Measurements from ENCODE around the gene RPS6KA2.

The RPS6KA2 gene

GRCh38 chr6:166618251-166618650 is 8.8 kb downstream of the RPS6KA2 start:
- no peak for DNase-seq (ENCODE audit: extremely low spot score)
- POLR2A ChIA-PET, result interaction anchor here (1.5 kb wide), 1 partner anchor 8 kb away, joined by 3 read pairs; no protein-coding TSS in a partner anchor
- TF ChIP-seq L3MBTL2 (conservative IDR thresholded peaks at IDR 0.05), result no peak
- TF ChIP-seq FOXA1 (IDR thresholded peaks at IDR 0.05), result no peak
- TF ChIP-seq PKNOX1 (IDR thresholded peaks at IDR 0.05), result no peak
- no peak for TF ChIP-seq HDGF (IDR thresholded peaks at IDR 0.05; ENCODE audit: borderline replicate concordance)
- no peak for TF ChIP-seq ARNT (IDR thresholded peaks at IDR 0.05)
- TF ChIP-seq FOXK2 (IDR thresholded peaks at IDR 0.05), result no peak
- TF ChIP-seq SUZ12 (IDR thresholded peaks at IDR 0.05), result no peak
- no peak for TF ChIP-seq ELF4 (IDR thresholded peaks at IDR 0.05)
- TF ChIP-seq SP1 (IDR thresholded peaks at IDR 0.05), result no peak
- no peak for TF ChIP-seq LEF1 (IDR thresholded peaks at IDR 0.05; ENCODE audit: borderline replicate concordance)
- no peak for TF ChIP-seq BHLHE40 (IDR thresholded peaks at IDR 0.05; ENCODE audit: borderline replicate concordance)
- no peak for TF ChIP-seq ZNF384 (IDR thresholded peaks at IDR 0.05)
- no peak for TF ChIP-seq NFRKB (IDR thresholded peaks at IDR 0.05)
- TF ChIP-seq TARDBP (IDR thresholded peaks at IDR 0.05), result no peak
- no peak for TF ChIP-seq FOXM1 (IDR thresholded peaks at IDR 0.05; ENCODE audit: borderline replicate concordance)
- TF ChIP-seq CTBP1 (IDR thresholded peaks at IDR 0.05; ENCODE audit: borderline replicate concordance), result no peak
- CTCF ChIA-PET, result no interaction called here

GRCh38 chr6:166617359-166617758 is 9.7 kb downstream of the RPS6KA2 start:
- DNase-seq (ENCODE audit: extremely low spot score), result no peak
- ChIA-PET CTCF (no interaction called here), POLR2A (interaction anchor here (1.5 kb wide), 1 partner anchor 9 kb away, joined by 3 read pairs; no protein-coding TSS in a partner anchor)
- no peak for TF ChIP-seq FOXM1 (IDR thresholded peaks at IDR 0.05; ENCODE audit: borderline replicate concordance)
- TF ChIP-seq ARNT (IDR thresholded peaks at IDR 0.05), result no peak
- TF ChIP-seq BHLHE40 (IDR thresholded peaks at IDR 0.05; ENCODE audit: borderline replicate concordance), result no peak
- TF ChIP-seq FOXA1 (IDR thresholded peaks at IDR 0.05), result no peak
- TF ChIP-seq PKNOX1 (IDR thresholded peaks at IDR 0.05), result no peak
- no peak for TF ChIP-seq ELF4 (IDR thresholded peaks at IDR 0.05)
- TF ChIP-seq SUZ12 (IDR thresholded peaks at IDR 0.05), result no peak
- TF ChIP-seq FOXK2 (IDR thresholded peaks at IDR 0.05), result no peak
- no peak for TF ChIP-seq NFRKB (IDR thresholded peaks at IDR 0.05)
- no peak for TF ChIP-seq HDGF (IDR thresholded peaks at IDR 0.05; ENCODE audit: borderline replicate concordance)
- TF ChIP-seq SP1 (IDR thresholded peaks at IDR 0.05), result no peak

- CTCF ChIA-PET, result no interaction called here
- TF ChIP-seq HDGF (IDR thresholded peaks at IDR 0.05; ENCODE audit: borderline replicate concordance), result no peak
- TF ChIP-seq BHLHE40 (IDR thresholded peaks at IDR 0.05; ENCODE audit: borderline replicate concordance), result no peak
- no peak for TF ChIP-seq ZNF384 (IDR thresholded peaks at IDR 0.05)
- no peak for TF ChIP-seq LEF1 (IDR thresholded peaks at IDR 0.05; ENCODE audit: borderline replicate concordance)
- TF ChIP-seq NFRKB (IDR thresholded peaks at IDR 0.05), result no peak
- TF ChIP-seq FOXK2 (IDR thresholded peaks at IDR 0.05), result no peak
- no peak for TF ChIP-seq L3MBTL2 (conservative IDR thresholded peaks at IDR 0.05)
- TF ChIP-seq TARDBP (IDR thresholded peaks at IDR 0.05), result no peak
- no peak for TF ChIP-seq PKNOX1 (IDR thresholded peaks at IDR 0.05)
- no peak for TF ChIP-seq ARNT (IDR thresholded peaks at IDR 0.05)
- TF ChIP-seq FOXM1 (IDR thresholded peaks at IDR 0.05; ENCODE audit: borderline replicate concordance), result no peak
- no peak for TF ChIP-seq SUZ12 (IDR thresholded peaks at IDR 0.05)
- no peak for TF ChIP-seq SP1 (IDR thresholded peaks at IDR 0.05)
- TF ChIP-seq ELF4 (IDR thresholded peaks at IDR 0.05), result no peak
- no peak for DNase-seq (ENCODE audit: extremely low spot score)
- POLR2A ChIA-PET, result no interaction called here
Measured at GRCh38 chr6:166616261-166617238, 10.5 kb downstream of the RPS6KA2 start.

- DNase-seq (ENCODE audit: extremely low spot score), result no peak
- CTCF ChIA-PET, result no interaction called here
- POLR2A ChIA-PET, result no interaction called here
- no peak for TF ChIP-seq ZNF384 (IDR thresholded peaks at IDR 0.05)
- no peak for TF ChIP-seq LEF1 (IDR thresholded peaks at IDR 0.05; ENCODE audit: borderline replicate concordance)
- no peak for TF ChIP-seq NFRKB (IDR thresholded peaks at IDR 0.05)
- no peak for TF ChIP-seq FOXK2 (IDR thresholded peaks at IDR 0.05)
Measured at GRCh38 chr6:166615059-166615770, 11.8 kb downstream of the RPS6KA2 start.

GRCh38 chr6:166614589-166614988 is 12.5 kb downstream of the RPS6KA2 start:
- POLR2A ChIA-PET, result no interaction called here
- DNase-seq (ENCODE audit: extremely low spot score), result no peak
- TF ChIP-seq FOXA1 (IDR thresholded peaks at IDR 0.05) (no peak), FOXM1 (IDR thresholded peaks at IDR 0.05; ENCODE audit: borderline replicate concordance) (no peak), ZNF384 (IDR thresholded peaks at IDR 0.05) (no peak), NFRKB (IDR thresholded peaks at IDR 0.05) (no peak), TARDBP (IDR thresholded peaks at IDR 0.05) (no peak), HDGF (IDR thresholded peaks at IDR 0.05; ENCODE audit: borderline replicate concordance) (no peak)
- CTCF ChIA-PET, result no interaction called here

GRCh38 chr6:166614171-166614583 is 12.9 kb downstream of the RPS6KA2 start:
- no peak for DNase-seq (ENCODE audit: extremely low spot score)
- TF ChIP-seq SUZ12 (IDR thresholded peaks at IDR 0.05) (no peak), ZNF384 (IDR thresholded peaks at IDR 0.05) (no peak), PKNOX1 (IDR thresholded peaks at IDR 0.05) (no peak), LEF1 (IDR thresholded peaks at IDR 0.05; ENCODE audit: borderline replicate concordance) (no peak), FOXK2 (IDR thresholded peaks at IDR 0.05) (no peak)
- POLR2A ChIA-PET, result no interaction called here
- CTCF ChIA-PET, result no interaction called here
